Gastroesophageal sphincter (tissue), 4 donors: ENCODE results near the gene SLC37A1. TPM values are rescaled to one million over a fixed set of nuclear protein-coding genes. Genes with fewer than 3 reads are reported as not detected.
"Not testable (repeated sequence)": the region's sequence is repeated elsewhere in the genome, so short reads cannot be mapped to it uniquely, and the experiment has no call there.

ENCODE experiments used
- ATAC-seq: fragments of 150-250 bp; one replicate; pipeline ENCODE4 v1.9.1; 2016; ENCODE audit warnings: mild to moderate bottlenecking, moderate library complexity
- H3K27ac ChIP-seq, 4 donors: fragments of 200-600 bp; sonication (generic) in 3 of 4; 1 replicate in 3 of 4; 2 replicates in 1 of 4; pipeline ENCODE4 v1.5.1; 2016 to 2019
- H3K27me3 ChIP-seq: fragments of 200-600 bp; sonication (generic); one replicate; pipeline ENCODE4 v1.5.1; 2019
- H3K36me3 ChIP-seq, 2 donors: fragments of 200-600 bp; sonication (generic); one replicate each; pipeline ENCODE4 v1.5.1; 2019; ENCODE audit warnings: control low read depth in 1 of 2
- H3K4me1 ChIP-seq, 3 donors: fragments of 200-600 bp; sonication (generic); 1 replicate in 2 of 3; 2 replicates in 1 of 3; pipeline ENCODE4 v1.5.1; 2016 to 2019; ENCODE audit warnings: control low read depth in 2 of 3
- H3K4me3 ChIP-seq, 2 donors: fragments of 200-600 bp; sonication (generic); one replicate each; pipeline ENCODE4 v1.5.1; 2019; ENCODE audit warnings: mild to moderate bottlenecking in 1 of 2, moderate library complexity in 1 of 2
- H3K9me3 ChIP-seq, 3 donors: fragments of 200-600 bp; sonication (generic); one replicate each; pipeline ENCODE4 v1.5.1; 2017 to 2019; ENCODE audit warnings: control low read depth in 2 of 3
- EP300 ChIP-seq: sonication (generic); formaldehyde crosslinking; IDR thresholded peaks from one replicate; pipeline ENCODE4 v1.6.1; 2017; ENCODE audit warnings: antibody characterized with exemption, mild to moderate bottlenecking
- POLR2A ChIP-seq, 2 donors: fragments of 450-650 bp; IDR thresholded peaks; one replicate each; pipeline ENCODE4 v1.6.1; 2017; ENCODE audit warnings: antibody characterized with exemption in 2 of 2, mild to moderate bottlenecking in 2 of 2, moderate library complexity in 1 of 2
- POLR2AphosphoS5 ChIP-seq: sonication (generic); formaldehyde crosslinking; IDR thresholded peaks from one replicate; pipeline ENCODE4 v1.6.1; 2017; ENCODE audit warnings: antibody characterized with exemption
- WGBS, 2 donors: methylation state at CpG; one replicate each; pipeline ENCODE4 v1.1.5; 2018; ENCODE audit warnings: low coverage in 1 of 2; 5-methylcytosine and 5-hydroxymethylcytosine counted together
- total RNA-seq, 4 donors: library from RNA; depleted of rRNA; stranded (reverse); fragments of >200 nt; gene quantifications; one replicate each; pipeline ENCODE4 v1.1.0, GENCODE V29; 2016
- TF ChIP-seq, protein P1 (sequence below), 4 experiments: fragments of 200-600 bp in 2 of 4; fragments of 450-650 bp in 2 of 4; sonication (generic) in 1 of 4; IDR thresholded peaks; one replicate each; pipeline ENCODE4 v1.5.1; 2017 to 2019; ENCODE audit warnings: antibody characterized with exemption in 4 of 4, mild to moderate bottlenecking in 2 of 4, moderate library complexity in 2 of 4

Gene SLC37A1
- total RNA-seq, 4 donors from 2014 or later: 3.7 to 7.8 (median 4.3) TPM

DNA sequence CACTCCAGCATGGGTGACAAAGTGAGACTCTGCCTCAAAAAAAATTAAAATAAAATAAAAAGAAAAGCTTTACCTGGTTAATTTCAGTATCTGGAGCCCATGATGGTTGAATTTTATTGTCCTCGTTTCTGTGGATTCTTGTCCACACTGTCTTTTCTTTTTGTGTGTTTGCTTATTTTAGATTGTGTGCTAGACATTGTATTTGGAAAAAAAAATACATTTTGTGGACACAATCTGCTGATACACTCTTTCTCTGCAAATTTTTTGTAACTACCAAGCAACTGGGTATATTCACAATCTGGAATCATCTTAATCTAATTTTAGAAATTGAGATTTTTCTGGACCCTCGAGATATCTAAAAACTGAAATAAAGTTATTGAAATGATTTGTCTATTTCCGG is 98.2 kb downstream of the SLC37A1 start:
- peaks cover 0 to 23% (median 0%) of the 10 kb centered on the region in 3 donors for H3K9me3 ChIP-seq
- H3K27ac ChIP-seq: no peak overlapping the region
- H3K36me3 ChIP-seq: no peaks in the 10 kb centered on the region
- no peak for ATAC-seq
- peaks cover 12% of the 10 kb centered on the region for H3K27me3 ChIP-seq
- WGBS, 2 donors: 88 to 100% methylated on average over 2 to 3 of the region's 3 CpGs
- TF ChIP-seq, protein P1, sequence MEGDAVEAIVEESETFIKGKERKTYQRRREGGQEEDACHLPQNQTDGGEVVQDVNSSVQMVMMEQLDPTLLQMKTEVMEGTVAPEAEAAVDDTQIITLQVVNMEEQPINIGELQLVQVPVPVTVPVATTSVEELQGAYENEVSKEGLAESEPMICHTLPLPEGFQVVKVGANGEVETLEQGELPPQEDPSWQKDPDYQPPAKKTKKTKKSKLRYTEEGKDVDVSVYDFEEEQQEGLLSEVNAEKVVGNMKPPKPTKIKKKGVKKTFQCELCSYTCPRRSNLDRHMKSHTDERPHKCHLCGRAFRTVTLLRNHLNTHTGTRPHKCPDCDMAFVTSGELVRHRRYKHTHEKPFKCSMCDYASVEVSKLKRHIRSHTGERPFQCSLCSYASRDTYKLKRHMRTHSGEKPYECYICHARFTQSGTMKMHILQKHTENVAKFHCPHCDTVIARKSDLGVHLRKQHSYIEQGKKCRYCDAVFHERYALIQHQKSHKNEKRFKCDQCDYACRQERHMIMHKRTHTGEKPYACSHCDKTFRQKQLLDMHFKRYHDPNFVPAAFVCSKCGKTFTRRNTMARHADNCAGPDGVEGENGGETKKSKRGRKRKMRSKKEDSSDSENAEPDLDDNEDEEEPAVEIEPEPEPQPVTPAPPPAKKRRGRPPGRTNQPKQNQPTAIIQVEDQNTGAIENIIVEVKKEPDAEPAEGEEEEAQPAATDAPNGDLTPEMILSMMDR (IDR thresholded peaks at IDR 0.05): no peak
- TF ChIP-seq POLR2A (IDR thresholded peaks at IDR 0.05) (no peak), POLR2AphosphoS5 (no peak), EP300 (no peak)
- no peak overlapping the region for H3K4me3 ChIP-seq
- H3K4me1 ChIP-seq: peaks cover 0 to 7% (median 0%) of the 10 kb centered on the region in 3 donors

DNA sequence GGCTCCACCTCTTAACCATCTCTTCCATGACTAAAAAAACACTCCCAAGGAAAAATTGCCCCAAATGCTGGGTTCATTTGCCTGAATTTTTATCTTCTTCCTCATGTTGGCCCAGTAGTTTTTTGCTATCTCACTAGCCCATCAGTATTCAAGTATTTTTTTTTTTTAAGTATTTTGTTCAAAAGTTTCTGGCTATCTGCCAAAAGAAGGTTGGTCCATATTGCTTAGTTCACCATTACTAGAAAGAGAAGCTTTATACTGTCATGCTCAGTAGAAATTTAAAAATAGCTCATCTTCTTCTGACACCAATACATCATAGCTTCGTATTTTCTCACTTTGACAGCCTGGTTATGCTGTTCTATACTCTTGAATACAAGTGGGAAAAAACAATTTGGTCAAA is 98.7 kb downstream of the SLC37A1 start:
- TF ChIP-seq POLR2A (IDR thresholded peaks at IDR 0.05): no peak
- no peak for TF ChIP-seq EP300
- TF ChIP-seq, protein P1 (IDR thresholded peaks at IDR 0.05): no peak
- no peak for TF ChIP-seq POLR2AphosphoS5
- H3K27me3 ChIP-seq: peaks cover 17% of the 10 kb centered on the region
- H3K4me3 ChIP-seq: no peak overlapping the region
- WGBS, 2 donors: 83 to 90% methylated on average over 1 of the region's 1 CpG
- peaks cover 0 to 9% (median 0%) of the 10 kb centered on the region in 3 donors for H3K4me1 ChIP-seq
- ATAC-seq: no peak
- no peak overlapping the region for H3K27ac ChIP-seq
- no peaks in the 10 kb centered on the region for H3K36me3 ChIP-seq
- H3K9me3 ChIP-seq: peaks cover 0 to 23% (median 0%) of the 10 kb centered on the region in 3 donors

GRCh38 chr21:42613756-42614155 is 100.1 kb downstream of the SLC37A1 start:
- TF ChIP-seq, protein P1 (IDR thresholded peaks at IDR 0.05): no peak
- TF ChIP-seq EP300 (no peak), POLR2AphosphoS5 (no peak), POLR2A (IDR thresholded peaks at IDR 0.05) (no peak)
- 100% methylated on average over 2 of the region's 5 CpGs; no CpG with 5 or more reads in 1 of the 2 donors for WGBS, 2 donors
- H3K36me3 ChIP-seq: no peaks in the 10 kb centered on the region
- H3K9me3 ChIP-seq: peaks cover 0 to 23% (median 0%) of the 10 kb centered on the region in 3 donors
- H3K27me3 ChIP-seq: peaks cover 31% of the 10 kb centered on the region
- H3K4me3 ChIP-seq: no peak overlapping the region
- no peak for ATAC-seq
- H3K4me1 ChIP-seq: peaks cover 0 to 9% (median 0%) of the 10 kb centered on the region in 3 donors
- no peak overlapping the region for H3K27ac ChIP-seq

- H3K4me1 ChIP-seq: peaks cover 0 to 9% (median 0%) of the 10 kb centered on the region in 3 donors
- peaks cover 0 to 23% (median 0%) of the 10 kb centered on the region in 3 donors for H3K9me3 ChIP-seq
- no peak overlapping the region for H3K4me3 ChIP-seq
- TF ChIP-seq POLR2AphosphoS5 (no peak), POLR2A (IDR thresholded peaks at IDR 0.05) (no peak), EP300 (no peak)
- TF ChIP-seq, protein P1 (IDR thresholded peaks at IDR 0.05): no peak
- no peaks in the 10 kb centered on the region for H3K36me3 ChIP-seq
- ATAC-seq: no peak
- peaks cover 37% of the 10 kb centered on the region for H3K27me3 ChIP-seq
- H3K27ac ChIP-seq: no peak overlapping the region
- 61 to 72% methylated on average over 7 of the region's 9 CpGs for WGBS, 2 donors
Measured at GRCh38 chr21:42614396-42614795, 100.7 kb downstream of the SLC37A1 start.

DNA sequence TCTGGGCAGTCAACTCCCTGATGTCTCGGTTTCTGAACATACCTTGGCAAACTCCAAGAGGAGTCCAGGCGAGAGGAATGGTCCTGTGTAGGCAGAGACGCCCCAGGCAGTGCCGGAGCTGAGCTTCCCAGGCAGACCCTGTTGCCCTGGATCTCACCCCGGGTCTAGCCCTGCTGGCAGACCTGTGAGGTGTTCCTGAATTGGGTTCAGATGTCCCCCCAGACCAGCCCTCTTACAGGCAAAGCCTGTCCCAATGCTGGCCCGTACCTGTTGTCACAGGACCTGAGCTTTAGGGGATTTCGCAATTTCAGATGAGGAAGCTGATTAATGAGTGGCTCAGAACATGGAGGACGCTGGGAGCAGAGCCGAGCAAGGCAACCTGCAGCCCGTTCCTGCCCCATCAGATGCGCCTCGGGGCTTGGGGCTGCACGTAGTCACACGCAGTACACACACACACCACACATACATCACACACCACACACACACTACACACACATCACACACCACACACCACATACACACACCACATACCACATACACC is 101.2 kb downstream of the SLC37A1 start:
- Histone ChIP-seq H3K27ac (no peak overlapping the region), H3K27me3 (peaks cover 42% of the 10 kb centered on the region), H3K36me3 (no peaks in the 10 kb centered on the region), H3K4me3 (no peak overlapping the region), H3K9me3 (peaks cover 0 to 19% (median 0%) of the 10 kb centered on the region in 3 donors), H3K4me1 (peaks cover 0 to 9% (median 0%) of the 10 kb centered on the region in 3 donors)
- WGBS, 2 donors: 5 to 7% methylated on average over 3 to 7 of the region's 14 CpGs
- no peak for ATAC-seq
- no peak for TF ChIP-seq POLR2A (IDR thresholded peaks at IDR 0.05)
- TF ChIP-seq, protein P1 (IDR thresholded peaks at IDR 0.05): no peak
- no peak for TF ChIP-seq EP300
- no peak for TF ChIP-seq POLR2AphosphoS5

- not testable (repeated sequence) for H3K4me1 ChIP-seq, ATAC-seq, H3K36me3 ChIP-seq, H3K27ac ChIP-seq, H3K4me3 ChIP-seq
- Histone ChIP-seq H3K9me3 (peaks cover 0 to 18% (median 0%) of the 10 kb centered on the region in 3 donors), H3K27me3 (peaks cover 47% of the 10 kb centered on the region)
- WGBS, 2 donors: 71 to 82% methylated on average over 1 to 2 of the region's 5 CpGs
Measured at GRCh38 chr21:42615377-42615776, 101.7 kb downstream of the SLC37A1 start.
